SKM-1 (cell line): Measurements from ENCODE around the gene IMPG1.

Source experiments
- DNase-seq: peaks from one replicate; lab custom pipeline; 2025; ENCODE audit not compliant: unreplicated experiment; lab: John Stamatoyannopoulos, UW

IMPG1 gene

GRCh38 chr6:75893058-75893775 is 179.2 kb downstream of the IMPG1 start:
- DNase-seq = peak; percentile 60

GRCh38 chr6:75892384-75892783 is 180.1 kb downstream of the IMPG1 start:
- no peak for DNase-seq

- no peak for DNase-seq
These were observed 187.6 kb downstream of the IMPG1 start for GRCh38 chr6:75884822-75885221.

- DNase-seq = no peak
These were observed 189.7 kb downstream of the IMPG1 start for GRCh38 chr6:75882734-75883133.

GRCh38 chr6:75880305-75880704 is 192.2 kb downstream of the IMPG1 start:
- no peak for DNase-seq

- DNase-seq = no peak
These were observed 196.3 kb downstream of the IMPG1 start for GRCh38 chr6:75876152-75876551.

GRCh38 chr6:75874224-75874623 is 198.2 kb downstream of the IMPG1 start:
- no peak for DNase-seq
